Inflammatory macrophage treated with lipopolysaccharide for 1 hour (primary cell): Measurements from ENCODE around the gene FOXQ1.
A peak's percentile ranks its signal among the peaks of the same experiment; 100 is the strongest.
"Not testable (repeated sequence)": the region's sequence is repeated elsewhere in the genome, so short reads cannot be mapped to it uniquely, and the experiment has no call there.

Experiments
- DNase-seq, 2 donors: peaks; one replicate each; pipeline ENCODE4 v3.0.0-alpha.2; 2020 to 2022

The FOXQ1 gene

GRCh38 chr6:1322696-1323219 lies 10.9 kb downstream of the FOXQ1 start:
- DNase-seq: no peak

- no peak for DNase-seq
Measured at GRCh38 chr6:1324936-1325335, 13.0 kb downstream of the FOXQ1 start.

GRCh38 chr6:1325461-1326309 lies 13.8 kb downstream of the FOXQ1 start:
- no peak for DNase-seq

GRCh38 chr6:1326535-1327121 lies 14.7 kb downstream of the FOXQ1 start:
- DNase-seq: no peak

GRCh38 chr6:1327630-1328029 lies 15.7 kb downstream of the FOXQ1 start:
- DNase-seq: no peak

- DNase-seq: no peak
Measured at GRCh38 chr6:1328129-1328800, 16.4 kb downstream of the FOXQ1 start.

- no peak for DNase-seq
Measured at GRCh38 chr6:1329708-1330107, 17.8 kb downstream of the FOXQ1 start.

GRCh38 chr6:1334684-1335083 lies 22.8 kb downstream of the FOXQ1 start:
- no peak for DNase-seq

GRCh38 chr6:1335367-1336037 lies 23.6 kb downstream of the FOXQ1 start:
- no peak for DNase-seq

GRCh38 chr6:1336246-1336843 lies 24.4 kb downstream of the FOXQ1 start:
- no peak for DNase-seq

- DNase-seq: no peak
Measured at GRCh38 chr6:1337791-1338190, 25.9 kb downstream of the FOXQ1 start.

GRCh38 chr6:1346101-1346500 lies 34.2 kb downstream of the FOXQ1 start:
- no peak for DNase-seq

- DNase-seq: no peak
Measured at GRCh38 chr6:1346558-1347091, 34.7 kb downstream of the FOXQ1 start.

- no peak for DNase-seq
Measured at GRCh38 chr6:1347161-1347560, 35.3 kb downstream of the FOXQ1 start.

GRCh38 chr6:1348675-1349074 lies 36.8 kb downstream of the FOXQ1 start:
- DNase-seq: no peak

GRCh38 chr6:1349655-1350054 lies 37.8 kb downstream of the FOXQ1 start:
- no peak for DNase-seq

GRCh38 chr6:1351381-1352008 lies 39.6 kb downstream of the FOXQ1 start:
- no peak for DNase-seq

GRCh38 chr6:1355068-1355467 lies 43.2 kb downstream of the FOXQ1 start:
- not testable (repeated sequence) for DNase-seq

- not testable (repeated sequence) for DNase-seq
Measured at GRCh38 chr6:1361717-1362116, 49.8 kb downstream of the FOXQ1 start.

GRCh38 chr6:1362643-1363042 lies 50.7 kb downstream of the FOXQ1 start:
- DNase-seq: no peak

GRCh38 chr6:1363298-1363697 lies 51.4 kb downstream of the FOXQ1 start:
- peak; percentile 12 to 13 for DNase-seq
